ENCODE results near the gene ALG9. TPM values are rescaled to one million over a fixed set of nuclear protein-coding genes. Genes with fewer than 3 reads are reported as not detected.

ALG9 gene
- total and polyA plus RNA-seq, 8 donors: 15.7 to 37.0 (median 21.8) TPM

- TF ChIP-seq CTCF (IDR thresholded peaks at IDR 0.05): no peak
- intact Hi-C loops (cut with DNase I): loop anchor here in 1 of 3 donors (10.0 kb wide), 1 partner anchor 113 kb away; no protein-coding TSS in a partner anchor
- Histone ChIP-seq H3K9me3 (no peaks in the 10 kb centered on the region), H3K4me1 (peaks cover 0 to 13% (median 4%) of the 10 kb centered on the region in 3 donors), H3K4me3 (peak overlapping the region; percentile 68 to 99 (median 98)), H3K36me3 (peaks cover 0 to 4% (median 0%) of the 10 kb centered on the region in 3 donors), H3K27ac (peak overlapping the region; percentile 71 to 93 (median 88)), H3K27me3 (no peaks in the 10 kb centered on the region)
- 39 to 46% methylated on average over 5 of the region's 5 CpGs for WGBS, 2 donors
- FAIRE-seq (peak; percentile 68), DNase-seq (no peak), ATAC-seq (peak in 3 of 4 donors; percentile 4 to 21 (median 6))
Observed at GRCh38 chr11:111871693-111872161, 346 bp upstream of the ALG9 start.

GRCh38 chr11:111870522-111870885 is 877 bp downstream of the ALG9 start:
- no peak for TF ChIP-seq CTCF (IDR thresholded peaks at IDR 0.05)
- H3K4me3 ChIP-seq: peak overlapping the region; percentile 68 to 99 (median 98)
- intact Hi-C loops (cut with DNase I): loop anchor here in 1 of 3 donors (10.0 kb wide), 1 partner anchor 114 kb away; no protein-coding TSS in a partner anchor
- H3K9me3 ChIP-seq: no peaks in the 10 kb centered on the region
- ATAC-seq (peak in 3 of 4 donors; percentile 2 to 16 (median 3)), DNase-seq (no peak), FAIRE-seq (no peak)
- H3K4me1 ChIP-seq: peaks cover 0 to 13% (median 4%) of the 10 kb centered on the region in 3 donors
- H3K27me3 ChIP-seq: no peaks in the 10 kb centered on the region
- H3K27ac ChIP-seq: peak overlapping the region; percentile 71 to 93 (median 88)
- H3K36me3 ChIP-seq: peaks cover 0 to 6% (median 0%) of the 10 kb centered on the region in 3 donors

GRCh38 chr11:111870113-111870512 is 1.3 kb downstream of the ALG9 start:
- no peaks in the 10 kb centered on the region for H3K27me3 ChIP-seq
- intact Hi-C loops (cut with DNase I): loop anchor here in 1 of 3 donors (10.0 kb wide), 1 partner anchor 115 kb away; no protein-coding TSS in a partner anchor
- FAIRE-seq (no peak), DNase-seq (no peak), ATAC-seq (no peak)
- peaks cover 0 to 13% (median 4%) of the 10 kb centered on the region in 3 donors for H3K4me1 ChIP-seq
- H3K36me3 ChIP-seq: peaks cover 0 to 10% (median 0%) of the 10 kb centered on the region in 3 donors
- no peaks in the 10 kb centered on the region for H3K9me3 ChIP-seq
- H3K4me3 ChIP-seq: peak overlapping the region in 2 of 4 donors; percentile 99
- no peak overlapping the region for H3K27ac ChIP-seq
- no peak for TF ChIP-seq CTCF (IDR thresholded peaks at IDR 0.05)
- WGBS, 2 donors: 80 to 84% methylated on average over 1 of the region's 1 CpG

- Histone ChIP-seq H3K9me3 (no peaks in the 10 kb centered on the region), H3K27me3 (no peaks in the 10 kb centered on the region), H3K27ac (no peak overlapping the region), H3K4me1 (peaks cover 0 to 7% (median 0%) of the 10 kb centered on the region in 3 donors), H3K36me3 (peaks cover 0 to 45% (median 0%) of the 10 kb centered on the region in 3 donors), H3K4me3 (no peak overlapping the region)
- intact Hi-C loops (cut with DNase I): no loop called here
- TF ChIP-seq CTCF (IDR thresholded peaks at IDR 0.05): no peak
- no peak for ATAC-seq
- FAIRE-seq: no peak
- WGBS, 2 donors: 72 to 75% methylated on average over 3 of the region's 3 CpGs
- no peak for DNase-seq
Observed at GRCh38 chr11:111860257-111860656, 11.1 kb downstream of the ALG9 start.

- peaks cover 0 to 43% (median 0%) of the 10 kb centered on the region in 3 donors for H3K36me3 ChIP-seq
- FAIRE-seq: no peak
- H3K27ac ChIP-seq: no peak overlapping the region
- H3K9me3 ChIP-seq: no peaks in the 10 kb centered on the region
- no peak for TF ChIP-seq CTCF (IDR thresholded peaks at IDR 0.05)
- no peaks in the 10 kb centered on the region for H3K27me3 ChIP-seq
- intact Hi-C loops (cut with DNase I): no loop called here
- H3K4me1 ChIP-seq: peaks cover 0 to 4% (median 0%) of the 10 kb centered on the region in 3 donors
- H3K4me3 ChIP-seq: no peak overlapping the region
- ATAC-seq: no peak
- no peak for DNase-seq
Observed at GRCh38 chr11:111855506-111855905, 15.9 kb downstream of the ALG9 start.
